Measurements from ENCODE around the gene CDC37. TPM values are rescaled to one million over a fixed set of nuclear protein-coding genes. Genes with fewer than 3 reads are reported as not detected.
"Not testable (repeated sequence)": the region's sequence is repeated elsewhere in the genome, so short reads cannot be mapped to it uniquely, and the experiment has no call there.

The CDC37 gene
- total and polyA plus RNA-seq, 2 experiments from 2014 or later, result 144 to 196 TPM

- WGBS (ENCODE audit: low lambda C conversion rate, missing lambda C conversion rate), result 32% methylated on average over 17 of the region's 43 CpGs
- TF ChIP-seq EZH2 (IDR thresholded peaks at IDR 0.05; ENCODE audit: borderline replicate concordance), result no peak
- TF ChIP-seq EZH2phosphoT487 (IDR thresholded peaks at IDR 0.05; ENCODE audit: low read depth, severe bottlenecking, unreplicated experiment), result no peak
- no peak for TF ChIP-seq CTCF (IDR thresholded peaks at IDR 0.05; ENCODE audit: poor library complexity)
- H3K36me3 ChIP-seq (replicated peaks; ENCODE audit: insufficient read depth, low read depth), result no peaks in the 10 kb centered on the region
- H3K79me2 ChIP-seq, result peaks cover 31% of the 10 kb centered on the region
- H3K27me3 ChIP-seq, result peaks cover 24% of the 10 kb centered on the region
- H3K4me2 ChIP-seq, result peak overlapping the region; percentile 92
- H2AFZ ChIP-seq, result peak overlapping the region; percentile 88
- peaks cover 13% of the 10 kb centered on the region for H4K20me1 ChIP-seq (ENCODE audit: insufficient read depth, poor library complexity, severe bottlenecking)
- peak overlapping the region; percentile 73 for H3K4me3 ChIP-seq
- no peaks in the 10 kb centered on the region for H3K9me2 ChIP-seq (replicated peaks; ENCODE audit: insufficient read depth)
- peaks cover 11% of the 10 kb centered on the region for H3K4me1 ChIP-seq (ENCODE audit: insufficient read depth)
- no peak overlapping the region for H3K27ac ChIP-seq
- DNase-seq (ENCODE audit: low spot score), result peak; percentile 14
- no peaks in the 10 kb centered on the region for H3K9me3 ChIP-seq (ENCODE audit: low read depth)
Measured at GRCh38 chr19:10404888-10405820, 1.8 kb upstream of the CDC37 start.

GRCh38 chr19:10402441-10403038 lies 802 bp downstream of the CDC37 start:
- no peaks in the 10 kb centered on the region for H3K9me3 ChIP-seq (ENCODE audit: low read depth)
- H3K9me2 ChIP-seq (replicated peaks; ENCODE audit: insufficient read depth), result no peaks in the 10 kb centered on the region
- peaks cover 54% of the 10 kb centered on the region for H3K79me2 ChIP-seq
- H3K4me1 ChIP-seq (ENCODE audit: insufficient read depth), result peaks cover 11% of the 10 kb centered on the region
- peak; percentile 47 for DNase-seq (ENCODE audit: low spot score)
- WGBS (ENCODE audit: low lambda C conversion rate, missing lambda C conversion rate), result 4% methylated on average over 14 of the region's 15 CpGs
- no peak for TF ChIP-seq EZH2phosphoT487 (IDR thresholded peaks at IDR 0.05; ENCODE audit: low read depth, severe bottlenecking, unreplicated experiment)
- no peak for TF ChIP-seq CTCF (IDR thresholded peaks at IDR 0.05; ENCODE audit: poor library complexity)
- TF ChIP-seq EZH2 (IDR thresholded peaks at IDR 0.05; ENCODE audit: borderline replicate concordance), result no peak
- H4K20me1 ChIP-seq (ENCODE audit: insufficient read depth, poor library complexity, severe bottlenecking), result peaks cover 25% of the 10 kb centered on the region
- H3K4me2 ChIP-seq, result peak overlapping the region; percentile 86
- H3K36me3 ChIP-seq (replicated peaks; ENCODE audit: insufficient read depth, low read depth), result no peaks in the 10 kb centered on the region
- peak overlapping the region; percentile 62 for H2AFZ ChIP-seq
- H3K4me3 ChIP-seq, result peak overlapping the region; percentile 56
- peaks cover 24% of the 10 kb centered on the region for H3K27me3 ChIP-seq
- peak overlapping the region; percentile 38 for H3K27ac ChIP-seq

GRCh38 chr19:10399878-10400277 lies 3.5 kb downstream of the CDC37 start:
- TF ChIP-seq EZH2phosphoT487 (IDR thresholded peaks at IDR 0.05; ENCODE audit: low read depth, severe bottlenecking, unreplicated experiment), result no peak
- TF ChIP-seq EZH2 (IDR thresholded peaks at IDR 0.05; ENCODE audit: borderline replicate concordance), result no peak
- TF ChIP-seq CTCF (IDR thresholded peaks at IDR 0.05; ENCODE audit: poor library complexity), result no peak
- 98% methylated on average over 8 of the region's 8 CpGs for WGBS (ENCODE audit: low lambda C conversion rate, missing lambda C conversion rate)
- Histone ChIP-seq H3K4me3 (no peak overlapping the region), H3K36me3 (replicated peaks; ENCODE audit: insufficient read depth, low read depth) (no peaks in the 10 kb centered on the region), H3K79me2 (peaks cover 54% of the 10 kb centered on the region), H4K20me1 (ENCODE audit: insufficient read depth, poor library complexity, severe bottlenecking) (peaks cover 28% of the 10 kb centered on the region), H3K4me1 (ENCODE audit: insufficient read depth) (peaks cover 10% of the 10 kb centered on the region), H3K9me2 (replicated peaks; ENCODE audit: insufficient read depth) (no peaks in the 10 kb centered on the region), H2AFZ (no peak overlapping the region), H3K27ac (no peak overlapping the region), H3K4me2 (no peak overlapping the region), H3K27me3 (peaks cover 3% of the 10 kb centered on the region), H3K9me3 (ENCODE audit: low read depth) (no peaks in the 10 kb centered on the region)
- DNase-seq (ENCODE audit: low spot score), result no peak

GRCh38 chr19:10399340-10399739 lies 4.0 kb downstream of the CDC37 start:
- not testable (repeated sequence) for H3K36me3 ChIP-seq (replicated peaks; ENCODE audit: insufficient read depth, low read depth); H3K4me2 ChIP-seq; H3K9me3 ChIP-seq (ENCODE audit: low read depth); H3K4me3 ChIP-seq; H2AFZ ChIP-seq; DNase-seq (ENCODE audit: low spot score); H3K4me1 ChIP-seq (ENCODE audit: insufficient read depth); H3K27me3 ChIP-seq; H3K27ac ChIP-seq; H3K9me2 ChIP-seq (replicated peaks; ENCODE audit: insufficient read depth)
- 96% methylated on average over 8 of the region's 8 CpGs for WGBS (ENCODE audit: low lambda C conversion rate, missing lambda C conversion rate)
- Histone ChIP-seq H3K79me2 (peaks cover 54% of the 10 kb centered on the region), H4K20me1 (ENCODE audit: insufficient read depth, poor library complexity, severe bottlenecking) (peaks cover 28% of the 10 kb centered on the region)
